Gastroesophageal sphincter (tissue), 3 donors: ENCODE data around the gene MCC.

Experiments
- CTCF ChIP-seq, 4 experiments: fragments of 200-600 bp in 2 of 4; fragments of 450-650 bp in 2 of 4; sonication (generic) in 1 of 4; IDR thresholded peaks; one replicate each; pipeline ENCODE4 v1.5.1; 2017 to 2019; ENCODE audit warnings: antibody characterized with exemption in 4 of 4, mild to moderate bottlenecking in 2 of 4, moderate library complexity in 2 of 4
- EP300 ChIP-seq: sonication (generic); formaldehyde crosslinking; IDR thresholded peaks from one replicate; pipeline ENCODE4 v1.6.1; 2017; ENCODE audit warnings: antibody characterized with exemption, mild to moderate bottlenecking
- POLR2A ChIP-seq, 2 donors: fragments of 450-650 bp; IDR thresholded peaks; one replicate each; pipeline ENCODE4 v1.6.1; 2017; ENCODE audit warnings: antibody characterized with exemption in 2 of 2, mild to moderate bottlenecking in 2 of 2, moderate library complexity in 1 of 2
- POLR2AphosphoS5 ChIP-seq: sonication (generic); formaldehyde crosslinking; IDR thresholded peaks from one replicate; pipeline ENCODE4 v1.6.1; 2017; ENCODE audit warnings: antibody characterized with exemption

- no peak for TF ChIP-seq EP300
- TF ChIP-seq CTCF (IDR thresholded peaks at IDR 0.05): no peak
- no peak for TF ChIP-seq POLR2A (IDR thresholded peaks at IDR 0.05)
- no peak for TF ChIP-seq POLR2AphosphoS5
Measured at GRCh38 chr5:113361701-113362100, 126.6 kb downstream of the MCC start.
